OCI-LY3 (cell line): Measurements from ENCODE around the gene DNMT1.
A peak's percentile ranks its signal among the peaks of the same experiment; 100 is the strongest.
"Not testable (repeated sequence)": the region's sequence is repeated elsewhere in the genome, so short reads cannot be mapped to it uniquely, and the experiment has no call there.

Experiments used
- H2AFZ ChIP-seq: fragments of 200-600, 300-600 bp; shearing (Covaris generic); 2 replicates; pipeline ENCODE4 v1.6.0; 2014; ENCODE audit warnings: antibody characterized with exemption, low read depth, low read length
- H3K27ac ChIP-seq: fragments of 200-600, 300-600 bp; sonication (generic); 2 replicates; pipeline ENCODE4 v1.5.1; 2014; ENCODE audit warnings: mild to moderate bottlenecking, low read length, moderate library complexity, mixed read lengths
- H3K27me3 ChIP-seq: fragments of 200-600, 300-600 bp; sonication (generic); 2 replicates; pipeline ENCODE4 v1.6.1; 2014; ENCODE audit warnings: low read depth, low read length, mixed read lengths
- H3K36me3 ChIP-seq: fragments of 200-600, 300-600 bp; sonication (generic); replicated peaks from 2 replicates; pipeline ENCODE3; 2014; ENCODE audit warnings: low read depth, low read length, mixed read lengths
- H3K4me1 ChIP-seq: fragments of 300-600, 200-600 bp; sonication (generic); 2 replicates; pipeline ENCODE4 v1.6.1; 2014; ENCODE audit warnings: low read length, mixed read lengths
- H3K4me2 ChIP-seq: fragments of 200-600, 300-600 bp; sonication (generic); 2 replicates; pipeline ENCODE4 v1.6.1; 2014; ENCODE audit warnings: low read length, mixed read lengths
- H3K4me3 ChIP-seq: fragments of 300-600, 200-600 bp; sonication (generic); 2 replicates; pipeline ENCODE4 v1.5.1; 2014; ENCODE audit warnings: antibody characterized with exemption, mild to moderate bottlenecking, low read length, moderate library complexity
- H3K79me2 ChIP-seq: fragments of 300-600, 200-600 bp; shearing (Covaris generic); 2 replicates; pipeline ENCODE4 v1.6.1; 2014; ENCODE audit warnings: mild to moderate bottlenecking, low read length, mixed read lengths
- H3K9ac ChIP-seq: fragments of 300-600, 200-600 bp; shearing (Covaris generic); 2 replicates; pipeline ENCODE4 v1.6.0; 2014; ENCODE audit warnings: mild to moderate bottlenecking, low read length, moderate library complexity
- H3K9me3 ChIP-seq: fragments of 200-600, 300-600 bp; shearing (Covaris generic); 2 replicates; pipeline ENCODE4 v1.6.1; 2014; ENCODE audit warnings: low read length, mixed read lengths; ENCODE audit not compliant: insufficient read depth
- H4K20me1 ChIP-seq: fragments of 200-600, 300-600 bp; sonication (generic); 2 replicates; pipeline ENCODE4 v1.6.1; 2016; ENCODE audit warnings: low read length, mixed read lengths; ENCODE audit not compliant: insufficient read depth
- CTCF ChIP-seq: fragments of 200-600, 300-600 bp; sonication (generic); IDR thresholded peaks from 2 replicates; pipeline ENCODE4 v1.5.1; 2014; ENCODE audit warnings: antibody characterized with exemption, low read length, low read depth
- EZH2phosphoT487 ChIP-seq: fragments of 200-600 bp; shearing (Covaris generic); IDR thresholded peaks from 2 replicates; pipeline ENCODE4 v1.6.1; 2018; ENCODE audit warnings: antibody characterized with exemption, mixed run types, low read depth

DNMT1 gene

DNA sequence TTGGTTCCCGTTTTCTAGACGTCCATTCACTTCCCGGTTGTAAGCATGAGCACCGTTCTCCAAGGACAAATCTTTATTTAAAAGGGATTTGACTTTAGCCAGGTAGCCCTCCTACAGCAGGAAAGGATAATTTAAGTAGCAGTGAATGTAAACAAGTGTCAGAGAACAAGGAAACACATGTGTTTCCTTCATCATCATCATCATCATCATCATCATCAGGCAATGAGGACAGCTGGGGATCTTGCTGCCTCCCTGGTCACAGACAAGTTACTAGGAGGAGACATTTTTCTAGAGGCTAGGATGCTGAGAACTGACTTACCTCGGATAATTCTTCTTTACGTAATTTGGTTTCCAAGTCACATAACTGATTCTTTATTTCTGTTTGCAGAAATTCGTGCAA, 14.3 kb downstream of the DNMT1 start:
- no peak overlapping the region for H3K4me3 ChIP-seq
- H3K9ac ChIP-seq, result no peak overlapping the region
- no peak overlapping the region for H3K4me2 ChIP-seq
- H3K27ac ChIP-seq, result no peak overlapping the region
- no peaks in the 10 kb centered on the region for H3K9me3 ChIP-seq
- no peak for TF ChIP-seq CTCF
- TF ChIP-seq EZH2phosphoT487, result no peak
- peaks cover 33% of the 10 kb centered on the region for H4K20me1 ChIP-seq
- H2AFZ ChIP-seq, result no peak overlapping the region
- H3K79me2 ChIP-seq, result peaks cover 70% of the 10 kb centered on the region
- no peaks in the 10 kb centered on the region for H3K27me3 ChIP-seq
- peaks cover 55% of the 10 kb centered on the region for H3K36me3 ChIP-seq
- H3K4me1 ChIP-seq, result no peaks in the 10 kb centered on the region

GRCh38 chr19:10180024-10180423, 14.7 kb downstream of the DNMT1 start:
- peaks cover 59% of the 10 kb centered on the region for H3K36me3 ChIP-seq

DNA sequence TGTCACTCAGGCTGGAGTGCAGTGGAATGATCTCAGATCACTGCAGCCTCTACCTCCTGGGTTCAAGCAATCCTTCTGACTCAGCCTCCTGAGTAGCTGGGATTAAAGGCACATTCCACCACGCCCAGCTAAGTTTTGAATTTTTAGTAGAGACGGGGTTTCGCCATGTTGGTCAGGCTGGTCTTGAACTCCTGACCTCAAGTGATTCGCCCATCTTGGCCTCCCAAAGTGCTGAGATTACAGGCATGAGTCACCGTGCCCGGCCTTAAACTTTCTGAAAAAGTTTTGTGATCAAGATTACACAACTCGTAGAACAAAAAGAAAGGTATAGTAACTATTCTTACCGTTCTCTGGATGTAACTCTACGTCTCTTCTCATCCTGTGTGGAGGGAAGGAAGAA, 21.2 kb downstream of the DNMT1 start:
- H3K9ac ChIP-seq, result no peak overlapping the region
- H3K4me2 ChIP-seq, result no peak overlapping the region
- no peaks in the 10 kb centered on the region for H3K9me3 ChIP-seq
- TF ChIP-seq EZH2phosphoT487, result no peak
- TF ChIP-seq CTCF, result no peak
- H3K27ac ChIP-seq, result no peak overlapping the region
- no peak overlapping the region for H3K4me3 ChIP-seq
- no peaks in the 10 kb centered on the region for H3K27me3 ChIP-seq
- H3K79me2 ChIP-seq, result peaks cover 17% of the 10 kb centered on the region
- H2AFZ ChIP-seq, result no peak overlapping the region
- H4K20me1 ChIP-seq, result no peaks in the 10 kb centered on the region
- peaks cover 10% of the 10 kb centered on the region for H3K4me1 ChIP-seq
- peaks cover 56% of the 10 kb centered on the region for H3K36me3 ChIP-seq

More at GRCh38 chr19:10180024-10180423, 14.7 kb downstream of the DNMT1 start:
- H3K4me1 ChIP-seq, H3K4me2 ChIP-seq, H3K27me3 ChIP-seq, H3K4me3 ChIP-seq, H2AFZ ChIP-seq, H3K9ac ChIP-seq, H3K9me3 ChIP-seq, H3K27ac ChIP-seq: not testable (repeated sequence)
- Histone ChIP-seq H3K79me2 (peaks cover 68% of the 10 kb centered on the region), H4K20me1 (peaks cover 32% of the 10 kb centered on the region)

DNA sequence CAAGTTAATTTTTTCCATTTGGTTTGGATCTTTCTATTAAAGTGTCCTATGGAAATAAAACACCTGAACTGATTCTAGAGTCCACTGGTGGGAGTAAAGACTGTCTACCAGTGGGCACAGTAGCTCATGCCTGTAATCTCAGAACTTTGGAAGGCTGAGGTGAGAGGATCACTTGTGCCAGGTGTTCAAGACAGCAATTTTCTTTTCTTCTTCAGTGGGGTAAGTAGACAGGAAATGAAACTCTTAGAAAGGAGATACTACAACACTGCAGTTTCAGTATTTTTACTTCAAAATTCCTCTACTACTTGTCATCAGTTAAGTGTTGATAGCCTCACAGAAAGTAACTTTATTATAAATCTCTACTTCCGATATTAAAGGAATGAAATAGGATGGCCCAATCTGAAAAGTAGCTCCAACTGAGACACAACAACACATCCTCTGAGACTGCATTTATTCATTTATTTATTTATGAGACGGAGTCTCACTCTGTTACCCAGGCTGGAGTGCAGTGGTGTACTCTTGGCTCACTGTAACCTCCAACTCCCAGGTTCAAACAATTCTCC, 26.3 kb downstream of the DNMT1 start:
- H3K4me2 ChIP-seq, result no peak overlapping the region

More for the DNA sequence above, 26.3 kb downstream of the DNMT1 start:
- H3K9ac ChIP-seq, result no peak overlapping the region
- H3K4me3 ChIP-seq, result no peak overlapping the region
- peak overlapping the region; percentile 1; the same call in 1 of the 2 replicates for H3K27ac ChIP-seq
- peaks cover 3% of the 10 kb centered on the region; the same call in 1 of the 2 replicates for H3K79me2 ChIP-seq
- peaks cover 52% of the 10 kb centered on the region for H3K36me3 ChIP-seq
- H2AFZ ChIP-seq, result no peak overlapping the region
- H3K9me3 ChIP-seq, result no peaks in the 10 kb centered on the region
- no peaks in the 10 kb centered on the region for H3K27me3 ChIP-seq
- TF ChIP-seq CTCF (no peak), EZH2phosphoT487 (no peak)
- no peaks in the 10 kb centered on the region for H4K20me1 ChIP-seq
- H3K4me1 ChIP-seq, result peaks cover 13% of the 10 kb centered on the region
